GM08714 (cell line): Measurements from ENCODE around the gene NHLRC1.

Experiments used
- H3K4me3 ChIP-seq: fragments of 200-500 bp; sonication (Bioruptor generic); 2 replicates; pipeline ENCODE4 v1.5.1; 2014; ENCODE audit warnings: mild to moderate bottlenecking, low read length, inconsistent platforms
- ZNF274 ChIP-seq: IDR thresholded peaks from 2 replicates; pipeline ENCODE4 v1.6.1; 2012; ENCODE audit warnings: mild to moderate bottlenecking, low read depth, low read length

Gene NHLRC1

GRCh38 chr6:18080544-18080943 is 41.9 kb downstream of the NHLRC1 start:
- no peak overlapping the region for H3K4me3 ChIP-seq
- no peak for TF ChIP-seq ZNF274

GRCh38 chr6:18078866-18079265 is 43.6 kb downstream of the NHLRC1 start:
- TF ChIP-seq ZNF274: no peak
- H3K4me3 ChIP-seq: no peak overlapping the region

GRCh38 chr6:18076231-18076630 is 46.2 kb downstream of the NHLRC1 start:
- no peak overlapping the region for H3K4me3 ChIP-seq
- TF ChIP-seq ZNF274: no peak

- TF ChIP-seq ZNF274: no peak
- H3K4me3 ChIP-seq: no peak overlapping the region
Observed at GRCh38 chr6:18072841-18073240, 49.6 kb downstream of the NHLRC1 start.

- no peak overlapping the region for H3K4me3 ChIP-seq
- TF ChIP-seq ZNF274: no peak
Observed at GRCh38 chr6:18070486-18070885, 52.0 kb downstream of the NHLRC1 start.
